ENCODE measurements around the gene BOD1L1. TPM values are rescaled to one million over a fixed set of nuclear protein-coding genes. Genes with fewer than 3 reads are reported as not detected.

The BOD1L1 gene
- total RNA-seq, 6 donors from 2014 or later, result 33.1 to 88.0 (median 37.9) TPM

DNA sequence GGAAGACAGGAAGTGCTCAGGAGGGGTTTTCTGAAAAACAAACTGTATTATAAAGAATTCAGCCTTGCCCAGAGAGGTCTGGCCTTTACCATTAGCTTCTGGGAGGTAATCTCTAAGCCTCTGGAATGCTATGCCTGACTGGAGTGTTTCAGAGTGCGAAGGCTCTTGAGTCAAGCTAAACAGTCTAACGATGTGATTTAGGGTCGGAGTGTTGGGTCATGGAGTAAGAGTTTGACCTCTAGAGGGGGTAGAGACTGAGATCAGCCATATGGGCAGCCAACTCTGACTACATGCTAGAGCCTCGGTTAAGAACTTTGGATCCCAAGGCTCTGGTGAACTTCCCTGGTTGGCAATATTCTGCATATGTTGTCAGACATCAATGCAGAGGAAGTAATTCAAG, 15.0 kb downstream of the BOD1L1 start:
- ATAC-seq (ENCODE audit: low FRiP score in 2 of 2), result no peak
- H3K4me3 ChIP-seq, result no peak overlapping the region
- peaks cover 0 to 4% (median 0%) of the 10 kb centered on the region in 4 donors for H3K4me1 ChIP-seq
- no peaks in the 10 kb centered on the region for H3K9me3 ChIP-seq
- no peaks in the 10 kb centered on the region for H3K27me3 ChIP-seq
- H3K27ac ChIP-seq, result no peak overlapping the region
- WGBS, 2 donors, result 81 to 91% methylated on average over 4 of the region's 4 CpGs
- peaks cover 31 to 91% (median 64%) of the 10 kb centered on the region in 4 donors for H3K36me3 ChIP-seq
- TF ChIP-seq POLR2AphosphoS5 (IDR thresholded peaks at IDR 0.05), result no peak
- TF ChIP-seq, protein P1, sequence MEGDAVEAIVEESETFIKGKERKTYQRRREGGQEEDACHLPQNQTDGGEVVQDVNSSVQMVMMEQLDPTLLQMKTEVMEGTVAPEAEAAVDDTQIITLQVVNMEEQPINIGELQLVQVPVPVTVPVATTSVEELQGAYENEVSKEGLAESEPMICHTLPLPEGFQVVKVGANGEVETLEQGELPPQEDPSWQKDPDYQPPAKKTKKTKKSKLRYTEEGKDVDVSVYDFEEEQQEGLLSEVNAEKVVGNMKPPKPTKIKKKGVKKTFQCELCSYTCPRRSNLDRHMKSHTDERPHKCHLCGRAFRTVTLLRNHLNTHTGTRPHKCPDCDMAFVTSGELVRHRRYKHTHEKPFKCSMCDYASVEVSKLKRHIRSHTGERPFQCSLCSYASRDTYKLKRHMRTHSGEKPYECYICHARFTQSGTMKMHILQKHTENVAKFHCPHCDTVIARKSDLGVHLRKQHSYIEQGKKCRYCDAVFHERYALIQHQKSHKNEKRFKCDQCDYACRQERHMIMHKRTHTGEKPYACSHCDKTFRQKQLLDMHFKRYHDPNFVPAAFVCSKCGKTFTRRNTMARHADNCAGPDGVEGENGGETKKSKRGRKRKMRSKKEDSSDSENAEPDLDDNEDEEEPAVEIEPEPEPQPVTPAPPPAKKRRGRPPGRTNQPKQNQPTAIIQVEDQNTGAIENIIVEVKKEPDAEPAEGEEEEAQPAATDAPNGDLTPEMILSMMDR (IDR thresholded peaks at IDR 0.05), result no peak
- no peak for TF ChIP-seq POLR2A (IDR thresholded peaks at IDR 0.05)
- TF ChIP-seq EP300 (IDR thresholded peaks at IDR 0.05), result no peak
- no peak for DNase-seq

DNA sequence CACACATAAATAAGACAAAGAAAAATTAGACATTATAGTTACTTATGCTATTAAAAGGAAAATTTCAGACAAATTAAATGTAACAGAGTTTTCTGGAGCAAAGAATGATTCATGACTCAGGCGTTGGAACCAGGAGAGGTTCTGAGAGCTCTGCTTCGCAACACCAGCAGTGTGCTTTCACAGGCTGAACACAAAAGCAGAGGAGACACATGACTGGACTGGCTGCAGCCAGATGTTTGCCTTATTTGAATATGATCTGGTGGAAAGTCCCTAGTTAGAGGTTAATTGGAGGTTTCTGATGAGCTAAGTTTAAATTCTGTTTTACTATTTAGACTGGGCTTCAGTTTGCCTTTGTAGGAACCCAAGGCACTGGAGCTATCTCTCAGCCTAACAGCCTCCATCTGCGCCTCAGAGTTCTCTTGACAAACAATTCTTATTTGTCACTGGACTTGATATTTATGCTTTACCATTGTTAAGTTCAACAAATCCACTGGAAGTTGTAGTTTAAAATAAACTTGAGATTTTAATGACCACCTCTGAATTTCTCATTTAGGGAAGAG, 16.2 kb downstream of the BOD1L1 start:
- Histone ChIP-seq H3K36me3 (peaks cover 36 to 93% (median 71%) of the 10 kb centered on the region in 4 donors), H3K4me3 (no peak overlapping the region), H3K9me3 (no peaks in the 10 kb centered on the region), H3K27me3 (no peaks in the 10 kb centered on the region), H3K4me1 (peaks cover 0 to 4% (median 0%) of the 10 kb centered on the region in 4 donors), H3K27ac (no peak overlapping the region)
- no peak for ATAC-seq (ENCODE audit: low FRiP score in 2 of 2)
- TF ChIP-seq POLR2AphosphoS5 (IDR thresholded peaks at IDR 0.05) (no peak), POLR2A (IDR thresholded peaks at IDR 0.05) (no peak), EP300 (IDR thresholded peaks at IDR 0.05) (no peak)
- TF ChIP-seq, protein P1 (IDR thresholded peaks at IDR 0.05), result no peak
- 81 to 87% methylated on average over 3 of the region's 3 CpGs for WGBS, 2 donors
- no peak for DNase-seq

DNA sequence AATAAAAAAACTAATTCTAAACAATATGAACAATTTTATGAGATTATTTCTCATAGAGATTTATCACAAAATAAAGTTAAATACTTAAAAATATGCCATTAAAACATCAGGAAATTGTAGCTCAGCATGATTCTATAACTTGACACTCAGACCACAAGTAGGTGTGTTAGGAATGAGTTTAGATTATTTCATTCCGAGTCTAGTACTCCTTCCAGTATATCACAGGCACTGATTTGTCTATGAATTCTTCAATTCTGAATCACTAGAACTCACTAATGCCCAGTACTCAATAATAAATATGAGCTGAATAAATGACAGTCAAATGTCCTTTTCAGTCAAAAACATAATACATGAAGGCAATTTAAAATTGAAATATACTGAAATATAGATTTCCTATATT, 22.2 kb downstream of the BOD1L1 start:
- Histone ChIP-seq H3K27ac (no peak overlapping the region), H3K4me1 (no peaks in the 10 kb centered on the region), H3K27me3 (no peaks in the 10 kb centered on the region), H3K4me3 (no peak overlapping the region), H3K9me3 (no peaks in the 10 kb centered on the region), H3K36me3 (peaks cover 39 to 90% (median 71%) of the 10 kb centered on the region in 4 donors)
- WGBS, 2 donors, result 93 to 100% methylated on average over 1 of the region's 1 CpG
- no peak for TF ChIP-seq POLR2AphosphoS5 (IDR thresholded peaks at IDR 0.05)
- TF ChIP-seq, protein P1 (IDR thresholded peaks at IDR 0.05), result no peak
- no peak for TF ChIP-seq EP300 (IDR thresholded peaks at IDR 0.05)
- no peak for ATAC-seq (ENCODE audit: low FRiP score in 2 of 2)
- DNase-seq, result no peak

DNA sequence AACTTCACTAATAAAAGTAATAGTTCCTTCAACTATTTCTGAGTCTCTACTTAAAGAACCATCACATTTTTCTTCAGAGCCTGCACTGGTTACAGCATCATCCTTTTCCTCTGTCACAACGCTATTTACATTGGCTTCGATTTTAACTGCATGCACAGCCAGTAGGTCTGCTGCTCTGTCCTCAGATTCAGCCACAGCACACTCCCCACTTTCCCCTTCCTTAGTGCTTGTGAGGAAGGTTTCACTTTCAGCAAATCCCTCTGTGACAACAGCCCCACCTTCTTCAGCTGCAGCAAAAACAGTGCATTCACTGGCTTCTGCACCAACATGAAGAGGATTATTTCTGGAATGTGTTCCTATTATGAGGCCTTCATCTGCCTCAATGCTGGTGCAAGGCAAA, 25.7 kb downstream of the BOD1L1 start:
- no peaks in the 10 kb centered on the region for H3K27me3 ChIP-seq
- ATAC-seq (ENCODE audit: low FRiP score in 2 of 2) (no peak), DNase-seq (no peak)
- H3K4me1 ChIP-seq, result no peaks in the 10 kb centered on the region
- no peak overlapping the region for H3K4me3 ChIP-seq
- H3K9me3 ChIP-seq, result no peaks in the 10 kb centered on the region
- TF ChIP-seq, protein P1 (IDR thresholded peaks at IDR 0.05), result no peak
- no peak for TF ChIP-seq POLR2A (IDR thresholded peaks at IDR 0.05)
- no peak for TF ChIP-seq EP300 (IDR thresholded peaks at IDR 0.05)
- TF ChIP-seq POLR2AphosphoS5 (IDR thresholded peaks at IDR 0.05), result no peak
- WGBS, 2 donors, result 94 to 97% methylated on average over 2 of the region's 2 CpGs
- H3K36me3 ChIP-seq, result peaks cover 25 to 85% (median 58%) of the 10 kb centered on the region in 4 donors
- H3K27ac ChIP-seq, result no peak overlapping the region

DNA sequence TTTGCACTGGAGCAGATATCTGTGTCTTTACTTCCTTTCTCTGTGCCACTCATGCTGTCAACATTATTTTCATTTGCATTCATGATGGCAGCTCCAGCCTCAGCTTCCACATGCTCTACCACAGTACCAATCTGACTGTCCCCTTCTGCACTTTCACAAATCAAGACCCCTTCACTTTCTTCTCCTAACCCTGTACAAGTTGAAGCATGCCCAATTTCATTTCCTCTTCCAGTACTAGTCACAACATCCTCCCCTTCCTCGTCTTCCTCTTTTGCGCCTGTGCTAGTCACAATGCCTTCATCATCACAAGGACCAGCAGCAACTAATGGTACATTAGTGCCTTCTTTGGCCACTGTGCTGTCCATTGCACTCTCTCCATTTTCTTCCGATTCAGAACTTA, 26.5 kb downstream of the BOD1L1 start:
- 87 to 92% methylated on average over 3 of the region's 3 CpGs for WGBS, 2 donors
- ATAC-seq (ENCODE audit: low FRiP score in 2 of 2), result peak in 1 of 2 donors; percentile 61
- Histone ChIP-seq H3K27ac (no peak overlapping the region), H3K4me3 (no peak overlapping the region), H3K27me3 (no peaks in the 10 kb centered on the region), H3K4me1 (no peaks in the 10 kb centered on the region), H3K9me3 (no peaks in the 10 kb centered on the region), H3K36me3 (peaks cover 21 to 85% (median 57%) of the 10 kb centered on the region in 4 donors)
- DNase-seq, result peak in 1 of 2 donors; percentile 26
- TF ChIP-seq POLR2A (IDR thresholded peaks at IDR 0.05), result no peak
- TF ChIP-seq EP300 (IDR thresholded peaks at IDR 0.05), result no peak
- TF ChIP-seq POLR2AphosphoS5 (IDR thresholded peaks at IDR 0.05), result no peak
- TF ChIP-seq, protein P1 (IDR thresholded peaks at IDR 0.05), result no peak

Data from upper lobe of left lung (tissue), 6 donors.